BE2C (cell line): ENCODE data around the gene ATF6.

ENCODE experiments used
- DNase-seq: peaks from one replicate; pipeline ENCODE4 v3.0.0-alpha.2; 2020
- H3K27me3 ChIP-seq: fragments of 250-450 bp; sonication (Bioruptor Pico); 2 replicates; pipeline ENCODE4 v1.5.1; 2020; ENCODE audit warnings: mild to moderate bottlenecking
- H3K36me3 ChIP-seq: fragments of 250-450 bp; sonication (Bioruptor Pico); 2 replicates; pipeline ENCODE4 v1.5.1; 2020; ENCODE audit warnings: mild to moderate bottlenecking
- H3K4me1 ChIP-seq: fragments of 250-450 bp; sonication (Bioruptor Pico); 2 replicates; pipeline ENCODE4 v1.5.1; 2020
- H3K4me3 ChIP-seq: 2 replicates; pipeline ENCODE4 v1.5.1; 2011; ENCODE audit warnings: low read depth, low read length
- H3K9me3 ChIP-seq: fragments of 250-450 bp; sonication (Bioruptor Pico); 2 replicates; pipeline ENCODE4 v1.5.1; 2020
- TF ChIP-seq, protein P1 (sequence below): IDR thresholded peaks from 2 replicates; pipeline ENCODE4 v1.5.1; 2012; ENCODE audit warnings: mild to moderate bottlenecking, low read depth, low read length

The ATF6 gene

DNA sequence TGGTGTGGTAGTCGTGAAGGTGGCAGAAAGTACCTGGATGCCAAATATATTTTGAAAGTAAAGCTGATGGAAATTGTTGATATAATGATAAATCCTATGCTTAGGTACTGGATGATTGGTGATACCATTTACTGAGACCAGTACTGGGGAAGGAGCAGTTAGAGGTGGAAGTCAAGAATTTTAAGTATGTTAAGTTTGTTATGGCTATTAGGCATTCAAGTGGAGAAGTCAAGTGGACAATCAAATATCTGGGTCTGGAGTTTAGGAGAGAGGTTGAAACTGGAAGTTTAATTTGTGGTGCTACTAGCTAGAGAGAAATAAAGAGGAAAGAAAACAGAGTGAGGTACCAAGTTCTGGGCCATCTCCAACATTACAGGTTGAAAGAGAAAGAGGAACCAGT lies 89.1 kb downstream of the ATF6 start:
- Histone ChIP-seq H3K4me1 (peaks cover 4% of the 10 kb centered on the region; the same call in 1 of the 2 replicates), H3K4me3 (no peak overlapping the region), H3K9me3 (no peaks in the 10 kb centered on the region), H3K27me3 (no peaks in the 10 kb centered on the region), H3K36me3 (peaks cover 15% of the 10 kb centered on the region)
- no peak for DNase-seq
- TF ChIP-seq, protein P1, sequence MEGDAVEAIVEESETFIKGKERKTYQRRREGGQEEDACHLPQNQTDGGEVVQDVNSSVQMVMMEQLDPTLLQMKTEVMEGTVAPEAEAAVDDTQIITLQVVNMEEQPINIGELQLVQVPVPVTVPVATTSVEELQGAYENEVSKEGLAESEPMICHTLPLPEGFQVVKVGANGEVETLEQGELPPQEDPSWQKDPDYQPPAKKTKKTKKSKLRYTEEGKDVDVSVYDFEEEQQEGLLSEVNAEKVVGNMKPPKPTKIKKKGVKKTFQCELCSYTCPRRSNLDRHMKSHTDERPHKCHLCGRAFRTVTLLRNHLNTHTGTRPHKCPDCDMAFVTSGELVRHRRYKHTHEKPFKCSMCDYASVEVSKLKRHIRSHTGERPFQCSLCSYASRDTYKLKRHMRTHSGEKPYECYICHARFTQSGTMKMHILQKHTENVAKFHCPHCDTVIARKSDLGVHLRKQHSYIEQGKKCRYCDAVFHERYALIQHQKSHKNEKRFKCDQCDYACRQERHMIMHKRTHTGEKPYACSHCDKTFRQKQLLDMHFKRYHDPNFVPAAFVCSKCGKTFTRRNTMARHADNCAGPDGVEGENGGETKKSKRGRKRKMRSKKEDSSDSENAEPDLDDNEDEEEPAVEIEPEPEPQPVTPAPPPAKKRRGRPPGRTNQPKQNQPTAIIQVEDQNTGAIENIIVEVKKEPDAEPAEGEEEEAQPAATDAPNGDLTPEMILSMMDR: no peak

DNA sequence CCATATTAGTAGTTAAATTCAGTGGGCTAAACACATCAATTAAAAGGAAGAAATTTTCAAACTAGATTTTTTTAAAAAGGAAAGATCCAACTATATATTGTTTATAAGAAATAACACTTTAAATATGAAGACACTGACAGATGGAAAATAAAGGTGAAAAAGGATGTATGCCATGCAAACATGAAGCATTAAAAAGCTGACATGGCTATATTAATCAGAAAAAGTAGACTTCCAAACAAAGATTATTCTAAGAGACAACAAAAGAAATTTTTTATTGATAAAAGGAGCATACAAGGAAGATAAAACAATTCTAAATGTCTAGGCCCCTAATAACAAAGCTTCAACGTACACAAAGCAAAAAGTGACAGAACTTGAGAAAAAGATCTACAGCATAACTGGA lies 92.2 kb downstream of the ATF6 start:
- TF ChIP-seq, protein P1: no peak

DNA sequence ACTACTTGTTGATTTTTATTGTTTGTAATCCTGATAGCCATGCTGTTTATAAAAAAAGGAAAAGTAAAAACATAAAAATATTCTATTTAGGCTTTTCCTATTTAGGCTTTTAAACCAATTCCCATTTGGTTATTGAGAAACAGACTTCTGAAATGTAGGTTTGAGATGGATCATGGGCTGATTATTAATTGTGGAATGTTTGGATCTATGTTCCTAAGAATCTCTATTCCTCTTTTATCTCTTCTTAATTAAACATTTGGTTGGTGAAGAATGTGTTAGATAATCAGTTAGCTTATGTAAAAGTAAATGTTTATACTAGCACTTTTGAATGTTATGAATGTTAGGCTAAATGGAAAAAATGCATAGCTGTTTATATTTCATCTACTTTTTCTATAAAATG lies 97.4 kb downstream of the ATF6 start:
- no peaks in the 10 kb centered on the region for H3K4me1 ChIP-seq
- H3K27me3 ChIP-seq: no peaks in the 10 kb centered on the region
- H3K9me3 ChIP-seq: no peaks in the 10 kb centered on the region; the same call in 1 of the 2 replicates
- no peak overlapping the region for H3K4me3 ChIP-seq
- peaks cover 3% of the 10 kb centered on the region; the same call in 1 of the 2 replicates for H3K36me3 ChIP-seq
- no peak for DNase-seq
- TF ChIP-seq, protein P1: no peak

More for the DNA sequence above, 92.2 kb downstream of the ATF6 start:
- H3K36me3 ChIP-seq: peaks cover 11% of the 10 kb centered on the region
- H3K4me3 ChIP-seq: no peak overlapping the region
- H3K4me1 ChIP-seq: peaks cover 4% of the 10 kb centered on the region; the same call in 1 of the 2 replicates
- H3K9me3 ChIP-seq: no peaks in the 10 kb centered on the region
- no peak for DNase-seq
- H3K27me3 ChIP-seq: no peaks in the 10 kb centered on the region

DNA sequence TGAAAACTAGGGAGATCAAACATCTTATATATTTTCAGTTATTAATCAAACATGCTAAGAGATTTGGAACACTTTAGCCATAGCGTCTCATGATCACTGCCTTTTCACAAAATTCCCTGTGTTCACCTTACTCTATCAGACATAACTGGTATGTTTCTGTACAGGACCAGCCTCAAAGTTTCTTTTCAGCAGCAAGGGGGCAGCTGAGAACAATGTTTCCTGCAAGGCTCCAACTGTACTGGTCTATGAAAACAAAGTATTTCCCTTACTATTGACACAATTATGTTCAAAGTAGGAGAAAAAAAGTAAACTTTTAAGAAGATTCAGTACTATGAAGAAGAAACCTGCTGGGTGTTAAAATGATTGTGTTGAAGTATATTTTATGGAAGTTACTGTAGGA lies 98.5 kb downstream of the ATF6 start:
- Histone ChIP-seq H3K4me3 (no peak overlapping the region), H3K4me1 (no peaks in the 10 kb centered on the region), H3K9me3 (no peaks in the 10 kb centered on the region; the same call in 1 of the 2 replicates), H3K27me3 (no peaks in the 10 kb centered on the region), H3K36me3 (peaks cover 2% of the 10 kb centered on the region; the same call in 1 of the 2 replicates)
- no peak for DNase-seq
- TF ChIP-seq, protein P1: peak; percentile 25; the same call in 1 of the 2 replicates

DNA sequence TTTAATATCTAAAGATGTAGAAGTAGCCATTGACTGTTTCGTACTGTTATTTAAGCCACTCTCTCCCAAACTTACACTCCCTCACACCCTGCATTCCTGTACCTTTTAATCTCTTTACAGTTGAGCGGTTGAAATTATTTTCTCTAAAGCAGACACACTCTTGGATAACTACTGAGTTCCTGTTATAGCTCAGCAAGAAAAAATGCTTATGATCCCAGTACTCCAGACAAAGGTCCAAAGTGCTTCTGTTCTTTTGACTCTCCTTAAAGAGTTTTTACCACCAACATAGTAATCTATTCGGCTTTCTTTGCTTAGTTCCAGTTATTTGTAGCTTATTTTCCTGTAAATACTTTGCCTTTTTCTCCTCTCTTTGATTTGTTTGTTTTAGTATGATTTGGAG lies 100.1 kb downstream of the ATF6 start:
- DNase-seq: no peak
- no peak overlapping the region for H3K4me3 ChIP-seq
- H3K4me1 ChIP-seq: no peaks in the 10 kb centered on the region
- H3K36me3 ChIP-seq: no peaks in the 10 kb centered on the region
- H3K27me3 ChIP-seq: no peaks in the 10 kb centered on the region
- TF ChIP-seq, protein P1: no peak
- H3K9me3 ChIP-seq: no peaks in the 10 kb centered on the region; the same call in 1 of the 2 replicates

DNA sequence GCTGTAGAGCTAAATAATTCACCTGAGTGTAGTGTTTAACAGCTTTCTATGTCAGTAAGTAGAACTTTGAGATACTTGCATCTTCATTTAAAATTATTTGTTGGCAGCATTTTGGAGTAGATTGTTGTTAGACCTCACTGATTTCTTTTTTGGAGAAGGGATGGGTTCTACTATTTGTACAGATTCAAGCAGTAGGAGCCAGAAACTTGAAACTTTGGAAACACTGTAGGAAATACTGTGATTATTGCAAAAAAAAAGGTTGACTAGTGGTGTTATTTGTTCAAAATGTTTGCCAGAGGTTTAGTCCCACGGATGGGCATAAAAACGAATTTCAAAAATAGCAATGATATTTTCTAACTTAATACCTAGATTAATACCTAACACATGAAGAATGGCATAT lies 102.7 kb downstream of the ATF6 start:
- Histone ChIP-seq H3K27me3 (no peaks in the 10 kb centered on the region), H3K4me1 (no peaks in the 10 kb centered on the region), H3K4me3 (no peak overlapping the region), H3K9me3 (no peaks in the 10 kb centered on the region; the same call in 1 of the 2 replicates), H3K36me3 (no peaks in the 10 kb centered on the region)
- TF ChIP-seq, protein P1: no peak
- no peak for DNase-seq
